Skin epidermis (tissue), 12 donors: ENCODE measurements around the gene ELMO1.

Source experiments
- H3K27ac ChIP-seq, 21 experiments: fragments of 200-600 bp; sonication (generic) in 11 of 21; one replicate each; pipeline ENCODE4 v1.5.0; 2020; ENCODE audit warnings: mild to moderate bottlenecking in 3 of 21, inconsistent platforms in 2 of 21, moderate library complexity in 2 of 21
- H3K4me3 ChIP-seq, 7 experiments: fragments of 200-600 bp; sonication (generic) in 2 of 7; one replicate each; pipeline ENCODE4 v1.5.0; 2020; ENCODE audit warnings: inconsistent platforms in 2 of 7, mild to moderate bottlenecking in 2 of 7, moderate library complexity in 1 of 7

Gene ELMO1

DNA sequence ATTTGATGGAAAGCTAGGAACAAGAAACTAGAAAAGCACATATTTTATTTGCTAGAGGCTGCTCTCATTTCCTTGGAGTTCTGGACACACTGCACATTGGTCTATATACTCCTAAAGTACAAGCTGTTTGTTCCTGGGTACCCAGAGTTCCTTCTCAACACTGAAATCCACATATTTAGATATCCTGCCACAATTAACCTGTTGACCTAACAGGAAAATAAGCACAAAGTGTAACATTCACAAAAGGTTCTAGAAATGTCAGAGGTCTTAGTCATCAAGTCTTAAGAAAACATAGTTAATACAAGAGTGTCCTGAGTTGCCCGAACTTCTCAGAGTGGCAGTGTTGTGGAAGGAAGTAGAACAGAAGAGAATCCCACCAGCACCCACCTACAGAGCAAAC, 115.6 kb downstream of the ELMO1 start:
- no peak overlapping the region for H3K4me3 ChIP-seq
- H3K27ac ChIP-seq: peak overlapping the region in 1 of 21 experiments; percentile 16

DNA sequence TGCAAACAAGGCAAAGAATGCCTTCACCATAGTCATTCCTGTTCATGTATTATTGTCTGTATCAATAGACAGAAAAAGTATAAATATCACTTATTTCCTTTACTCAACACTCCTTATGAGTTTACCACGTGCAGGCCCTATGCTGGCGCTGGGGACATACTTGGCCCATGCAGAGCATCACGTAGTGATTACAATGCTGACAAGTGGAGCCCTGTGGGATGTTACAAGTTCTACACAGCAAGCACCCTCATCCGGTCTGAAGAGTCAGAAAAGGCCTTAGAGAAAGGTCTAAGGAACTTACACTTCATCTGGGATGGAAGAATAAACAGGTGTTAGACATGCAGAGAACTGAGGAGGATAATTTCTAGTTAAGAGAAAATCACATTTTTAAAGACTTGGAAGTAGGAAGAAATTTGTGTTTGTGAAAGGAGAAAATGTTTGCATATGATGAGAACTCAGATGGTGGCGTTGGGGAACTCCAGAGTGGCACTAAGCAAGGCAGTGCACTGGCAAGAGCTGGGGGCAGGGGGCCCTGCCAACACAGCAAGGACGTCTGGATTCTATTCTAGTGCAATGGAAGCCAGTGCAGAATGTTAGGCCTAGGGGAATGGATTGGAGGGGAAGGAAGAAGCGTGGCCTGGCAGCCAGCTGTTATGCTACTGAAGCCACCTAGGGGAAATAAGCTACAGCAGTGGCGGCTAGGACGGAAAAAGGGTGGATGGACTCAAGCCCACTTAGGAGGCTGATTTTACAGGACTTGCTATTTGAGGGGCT, 116.2 kb downstream of the ELMO1 start:
- H3K27ac ChIP-seq: peak overlapping the region in 2 of 21 experiments; percentile 16 to 34
- no peak overlapping the region for H3K4me3 ChIP-seq

- Histone ChIP-seq H3K27ac (no peak overlapping the region), H3K4me3 (no peak overlapping the region)
These were observed 117.9 kb downstream of the ELMO1 start for GRCh38 chr7:37330775-37331174.

- Histone ChIP-seq H3K4me3 (no peak overlapping the region), H3K27ac (no peak overlapping the region)
These were observed 118.7 kb downstream of the ELMO1 start for GRCh38 chr7:37329940-37330339.

DNA sequence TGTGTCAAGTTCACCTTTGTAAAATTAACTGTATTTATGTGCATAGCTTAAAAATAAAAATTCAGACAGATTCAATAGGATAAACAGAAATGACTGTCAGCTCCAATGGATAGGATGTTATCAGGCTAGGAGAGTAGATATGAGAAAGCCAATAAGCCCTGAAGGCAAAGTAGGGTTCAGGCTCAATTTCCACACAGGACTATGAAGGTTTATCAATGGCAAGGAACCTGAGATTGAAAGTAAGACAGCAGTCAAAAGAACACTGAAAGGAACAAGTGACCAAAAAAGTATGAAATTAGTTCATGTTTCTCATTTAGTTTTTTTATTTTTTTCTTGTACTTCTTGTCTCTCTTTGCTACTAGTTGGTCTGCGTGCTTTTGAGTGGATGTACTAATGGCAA, 121.4 kb downstream of the ELMO1 start:
- H3K27ac ChIP-seq: no peak overlapping the region

DNA sequence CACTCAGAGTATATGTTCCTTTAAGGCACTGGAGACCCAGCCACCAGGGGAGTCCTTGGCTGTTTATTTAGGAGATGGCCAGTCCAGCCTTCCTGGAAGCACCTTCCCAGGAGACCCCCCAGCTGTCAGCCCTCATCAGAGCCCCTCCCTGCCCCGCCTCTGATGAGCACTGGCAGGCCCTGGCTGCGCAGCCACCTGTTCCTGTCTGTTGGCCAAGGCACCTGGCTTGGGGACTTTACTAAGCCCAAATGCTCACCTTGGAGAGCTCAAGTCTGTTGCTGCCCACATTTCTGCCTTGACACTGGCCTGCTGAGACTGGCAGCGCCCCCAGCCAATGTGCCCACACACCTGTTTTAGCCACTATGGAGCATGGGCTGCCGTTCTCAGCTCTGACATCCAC, 124.7 kb downstream of the ELMO1 start:
- H3K27ac ChIP-seq: no peak overlapping the region
- H3K4me3 ChIP-seq: no peak overlapping the region

More for the DNA sequence above, 121.4 kb downstream of the ELMO1 start:
- H3K4me3 ChIP-seq: no peak overlapping the region

- no peak overlapping the region for H3K4me3 ChIP-seq
- H3K27ac ChIP-seq: no peak overlapping the region
These were observed 125.8 kb downstream of the ELMO1 start for GRCh38 chr7:37322831-37323230.

DNA sequence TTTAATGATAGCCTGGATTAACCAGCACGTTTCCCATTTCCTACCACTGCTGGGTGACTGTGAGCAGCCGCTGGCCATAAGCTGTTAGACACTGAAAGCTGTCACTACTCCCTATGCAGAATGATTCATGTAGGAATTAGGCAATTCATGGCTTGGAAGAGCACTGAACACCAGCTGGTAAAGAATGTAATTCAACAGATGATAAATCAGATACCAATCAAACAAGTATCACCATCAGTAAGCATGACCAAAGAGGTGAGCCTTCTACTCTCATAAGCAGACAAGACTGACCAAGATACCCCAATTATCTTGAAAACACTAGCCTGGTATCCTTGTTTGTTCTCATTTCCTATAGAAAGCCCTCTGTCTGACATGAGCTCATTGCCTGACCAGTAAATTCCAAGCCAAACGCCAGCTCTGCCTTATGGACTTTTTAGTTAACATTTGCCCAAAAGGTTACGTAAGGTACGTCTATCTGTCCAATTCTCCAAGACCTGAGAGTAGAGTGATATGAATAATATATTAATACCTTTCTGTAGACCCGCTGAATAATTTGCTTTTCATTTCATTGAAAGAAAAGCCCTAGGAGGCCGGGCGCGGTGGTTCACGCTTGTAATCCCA, 127.7 kb downstream of the ELMO1 start:
- Histone ChIP-seq H3K4me3 (no peak overlapping the region), H3K27ac (no peak overlapping the region)

DNA sequence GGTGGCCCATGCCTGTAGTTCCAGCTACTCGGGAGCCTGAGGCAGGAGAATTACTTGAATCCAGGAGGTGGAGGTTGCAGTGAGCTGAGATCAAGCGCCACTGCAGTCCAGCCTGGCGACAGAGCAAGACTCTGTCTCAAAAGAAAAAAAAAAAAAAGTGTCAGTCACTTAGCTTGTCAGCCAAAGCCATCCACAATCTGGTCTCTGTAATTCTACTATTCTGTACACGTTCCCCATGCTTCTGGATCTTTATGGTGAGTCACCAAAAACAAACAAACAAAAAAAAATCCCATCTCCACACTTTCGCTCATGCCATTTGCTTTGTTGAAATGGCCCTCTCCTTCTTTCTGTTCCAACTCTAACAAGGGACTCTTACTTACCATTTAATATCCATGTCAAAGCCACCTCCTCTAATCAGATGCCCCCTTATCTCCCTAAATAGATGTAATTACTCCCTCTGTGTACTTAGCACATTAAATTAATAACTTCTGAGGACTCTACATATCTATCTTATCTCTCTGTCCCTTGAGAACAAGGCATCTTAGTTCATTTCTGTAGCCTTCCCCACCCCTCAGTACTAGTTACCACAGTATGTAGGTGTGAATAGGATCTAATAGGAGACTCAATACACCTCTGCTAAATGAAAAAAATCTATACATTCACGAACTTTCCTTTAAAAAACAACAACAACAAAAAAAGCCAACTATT, 128.4 kb downstream of the ELMO1 start:
- no peak overlapping the region for H3K4me3 ChIP-seq
- no peak overlapping the region for H3K27ac ChIP-seq

DNA sequence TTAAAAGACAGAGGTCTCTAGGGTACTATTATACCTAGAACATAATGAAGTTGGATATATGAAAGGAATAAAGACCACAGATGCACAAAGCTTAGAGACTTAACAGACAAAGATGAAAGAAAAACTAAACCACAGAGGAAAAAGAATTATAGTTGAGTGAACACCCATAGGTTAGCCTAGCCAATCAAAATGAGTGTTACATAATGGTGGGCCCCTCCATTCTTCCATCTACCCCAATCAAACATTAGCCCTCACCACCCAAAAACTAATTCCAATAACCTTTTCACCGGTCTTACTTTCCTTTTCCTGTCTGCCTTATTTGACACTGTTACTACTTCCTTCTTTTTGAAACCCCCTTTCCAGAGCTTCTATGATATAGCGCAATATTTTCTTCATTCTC, 130.1 kb downstream of the ELMO1 start:
- no peak overlapping the region for H3K27ac ChIP-seq
- H3K4me3 ChIP-seq: no peak overlapping the region

DNA sequence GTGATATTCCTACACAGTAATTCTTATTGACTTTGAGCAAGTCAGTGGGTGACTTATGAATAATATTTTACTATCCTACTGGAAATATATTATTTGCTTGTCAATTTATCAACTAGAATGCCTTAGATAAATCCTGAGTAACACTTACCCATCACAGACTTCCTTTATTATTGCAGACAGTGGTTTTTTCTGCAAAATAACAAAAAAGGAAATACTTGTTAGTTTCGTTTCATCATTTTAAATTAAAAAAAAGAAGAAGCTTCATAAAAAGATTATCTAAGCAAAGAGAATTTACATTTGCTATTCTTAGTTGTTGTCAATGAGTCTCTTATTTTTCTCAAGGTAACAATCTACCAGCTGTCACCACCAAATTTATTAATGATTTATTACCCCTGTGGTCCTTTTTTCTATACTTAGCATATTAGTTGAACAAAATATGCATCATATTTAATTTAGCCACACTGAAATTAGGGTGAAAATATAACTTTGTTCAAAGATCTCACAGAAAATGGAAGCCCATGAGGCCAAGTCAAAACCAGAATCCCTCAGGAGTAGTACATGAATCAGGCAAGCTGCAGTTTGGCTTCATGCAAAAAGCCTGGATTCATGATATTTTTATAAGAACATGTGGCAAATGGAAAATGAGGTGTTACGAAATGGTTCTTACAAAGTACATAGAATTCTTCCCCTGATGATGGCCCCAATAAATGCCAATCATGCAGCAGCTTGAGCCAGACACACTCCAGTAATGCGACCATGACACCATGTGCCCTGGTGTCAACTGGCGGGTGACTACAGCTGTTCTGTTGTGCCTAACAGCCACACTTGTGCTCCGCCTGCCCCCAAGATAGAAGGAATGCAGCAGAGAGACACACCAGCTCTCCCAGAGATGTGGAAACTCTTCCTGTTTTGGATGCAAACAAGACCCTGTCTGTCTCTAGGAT, 132.6 kb downstream of the ELMO1 start:
- H3K4me3 ChIP-seq: no peak overlapping the region
- H3K27ac ChIP-seq: peak overlapping the region in 8 of 21 experiments; percentile 13 to 66 (median 32)

DNA sequence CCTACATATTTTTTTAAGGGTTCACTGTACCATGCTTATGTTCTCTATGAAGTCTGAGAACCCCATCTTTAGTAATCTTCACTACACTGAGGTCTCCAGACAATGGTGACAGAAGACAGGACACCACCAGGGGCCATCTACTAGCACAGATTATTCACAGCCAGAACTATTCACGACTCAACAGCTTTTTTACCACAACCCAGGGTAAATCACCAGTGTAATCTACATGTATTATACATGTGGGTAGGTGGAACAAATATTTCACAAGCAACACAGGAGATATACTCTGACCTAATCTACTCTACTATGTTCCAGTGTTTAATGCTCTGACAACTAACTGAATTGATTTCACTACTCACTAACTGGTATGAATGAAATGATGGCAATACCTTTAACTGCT, 136.1 kb downstream of the ELMO1 start:
- H3K4me3 ChIP-seq: no peak overlapping the region
- no peak overlapping the region for H3K27ac ChIP-seq

DNA sequence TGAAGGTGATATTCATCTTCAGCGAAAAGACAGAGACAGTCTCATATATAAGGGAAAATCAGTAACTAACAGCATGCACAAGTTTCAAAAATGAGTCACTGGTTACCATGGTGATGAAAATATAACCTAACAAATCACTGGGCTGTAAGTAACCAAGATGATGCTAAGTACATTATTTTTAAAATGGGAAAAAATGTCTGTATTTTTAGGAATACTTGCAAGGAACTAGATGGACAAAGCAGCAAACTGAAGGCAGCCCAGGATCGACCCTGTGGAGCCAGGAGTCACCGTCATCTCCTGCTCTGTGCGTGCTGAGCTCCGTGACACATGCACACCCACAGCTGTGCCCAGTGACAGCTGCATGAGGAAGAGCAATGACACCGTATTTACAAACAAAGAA, 137.3 kb downstream of the ELMO1 start:
- H3K4me3 ChIP-seq: no peak overlapping the region
- H3K27ac ChIP-seq: peak overlapping the region in 4 of 21 experiments; percentile 39 to 54 (median 48)

DNA sequence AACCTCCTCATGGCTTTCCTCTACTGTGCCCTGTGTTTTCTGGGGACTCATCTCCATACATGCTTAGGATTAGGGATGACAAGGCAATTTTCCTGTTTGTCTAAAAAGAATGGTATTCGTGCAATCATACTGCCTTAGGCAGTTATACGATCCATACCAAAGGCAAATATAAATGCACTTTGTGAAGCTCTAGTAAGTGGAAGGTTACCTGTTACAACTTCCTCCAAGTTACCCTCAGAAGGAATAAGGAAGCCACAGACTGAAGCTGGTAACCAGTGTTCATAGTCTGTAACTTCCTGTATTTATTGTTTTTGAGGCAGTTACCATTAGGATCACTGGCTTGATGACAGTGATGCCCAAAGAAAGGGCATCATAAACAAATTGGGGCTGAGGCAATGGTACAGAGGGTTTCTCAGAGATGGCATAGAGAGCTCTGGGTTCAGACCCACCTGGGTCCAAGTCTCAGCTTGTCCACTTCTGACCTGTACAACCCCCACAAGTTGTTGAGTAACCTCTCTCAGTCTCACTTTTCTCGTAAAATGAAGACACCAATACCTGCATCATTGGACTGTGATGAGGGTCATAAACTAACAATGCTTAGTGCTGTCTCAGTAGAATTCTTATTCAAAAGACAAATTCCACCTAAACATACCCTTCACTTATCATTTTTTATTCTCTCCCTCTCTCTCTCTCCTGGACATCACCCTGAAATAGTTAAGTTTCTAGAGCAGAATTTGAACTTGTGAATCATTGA, 138.2 kb downstream of the ELMO1 start:
- Histone ChIP-seq H3K27ac (peak overlapping the region in 6 of 21 experiments; percentile 0 to 54 (median 42)), H3K4me3 (no peak overlapping the region)

- H3K4me3 ChIP-seq: no peak overlapping the region
- peak overlapping the region in 3 of 21 experiments; percentile 0 to 53 (median 37) for H3K27ac ChIP-seq
These were observed 139.2 kb downstream of the ELMO1 start for GRCh38 chr7:37309493-37309892.

DNA sequence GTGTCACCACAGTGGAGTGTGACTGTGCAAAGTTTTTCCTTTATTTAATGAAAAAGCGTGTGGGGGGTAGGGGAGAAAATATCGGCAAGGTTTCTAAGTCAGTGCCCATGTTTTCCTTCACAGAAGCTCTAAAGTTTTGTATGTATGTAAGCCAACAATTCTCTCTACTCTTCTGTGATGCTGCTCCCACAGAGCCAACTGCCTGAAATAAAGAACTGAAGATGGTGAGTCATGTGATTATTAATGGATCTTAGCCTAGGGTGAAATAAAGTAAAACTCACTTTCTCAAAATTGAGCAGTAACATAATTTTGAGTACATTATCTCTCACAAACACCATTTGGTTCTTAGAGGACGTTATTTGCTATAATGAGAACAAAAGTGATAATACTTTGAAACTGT, 143.7 kb downstream of the ELMO1 start:
- Histone ChIP-seq H3K4me3 (no peak overlapping the region), H3K27ac (no peak overlapping the region)

- no peak overlapping the region for H3K27ac ChIP-seq
These were observed 151.1 kb downstream of the ELMO1 start for GRCh38 chr7:37297546-37297945.

DNA sequence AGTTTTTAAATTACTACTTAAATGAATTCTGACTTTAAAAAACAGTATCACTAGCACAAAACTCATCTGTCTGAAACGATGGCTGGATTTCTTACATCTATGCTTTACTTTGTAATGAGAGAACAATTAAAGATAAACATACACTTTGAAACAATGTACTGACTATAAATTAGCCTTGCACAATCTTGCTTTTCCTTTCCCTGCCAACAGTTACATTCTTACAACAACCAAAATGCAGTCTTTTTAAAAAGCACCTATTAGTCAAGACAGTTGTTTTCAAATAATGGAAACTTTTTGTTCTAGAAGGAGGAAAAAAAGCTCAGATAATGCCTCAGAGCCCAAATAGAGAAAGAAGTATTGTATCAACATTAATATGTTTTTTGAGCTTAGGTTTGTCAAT, 153.3 kb downstream of the ELMO1 start:
- H3K4me3 ChIP-seq: no peak overlapping the region
- no peak overlapping the region for H3K27ac ChIP-seq

More at GRCh38 chr7:37297546-37297945, 151.1 kb downstream of the ELMO1 start:
- no peak overlapping the region for H3K4me3 ChIP-seq

- Histone ChIP-seq H3K27ac (no peak overlapping the region), H3K4me3 (no peak overlapping the region)
These were observed 157.9 kb downstream of the ELMO1 start for GRCh38 chr7:37290731-37291130.
